Stimulated activated naive CD4-positive, alpha-beta T cell (primary cell): ENCODE results near the gene SERINC3.
"Not testable (repeated sequence)": the region's sequence is repeated elsewhere in the genome, so short reads cannot be mapped to it uniquely, and the experiment has no call there.

ENCODE experiments used
- DNase-seq, 6 experiments: peaks; one replicate each; lab custom pipeline; 2025; lab: John Stamatoyannopoulos, UW

The SERINC3 gene

GRCh38 chr20:44491635-44492395, 30.1 kb downstream of the SERINC3 start:
- DNase-seq, result no peak

GRCh38 chr20:44489931-44490330, 31.9 kb downstream of the SERINC3 start:
- no peak for DNase-seq

GRCh38 chr20:44489223-44489622, 32.6 kb downstream of the SERINC3 start:
- no peak for DNase-seq

- DNase-seq, result no peak
Measured at GRCh38 chr20:44488551-44488950, 33.3 kb downstream of the SERINC3 start.

GRCh38 chr20:44485830-44486198, 36.1 kb downstream of the SERINC3 start:
- no peak for DNase-seq

- no peak for DNase-seq
Measured at GRCh38 chr20:44485078-44485829, 36.6 kb downstream of the SERINC3 start.

GRCh38 chr20:44483112-44483511, 38.8 kb downstream of the SERINC3 start:
- DNase-seq, result no peak

- no peak for DNase-seq
Measured at GRCh38 chr20:44481719-44482416, 40.0 kb downstream of the SERINC3 start.

GRCh38 chr20:44480097-44480496, 41.8 kb downstream of the SERINC3 start:
- no peak for DNase-seq

GRCh38 chr20:44479643-44480042, 42.2 kb downstream of the SERINC3 start:
- no peak for DNase-seq

- DNase-seq, result no peak
Measured at GRCh38 chr20:44478206-44478605, 43.7 kb downstream of the SERINC3 start.

GRCh38 chr20:44477151-44477550, 44.7 kb downstream of the SERINC3 start:
- DNase-seq, result no peak

GRCh38 chr20:44475694-44476560, 45.9 kb downstream of the SERINC3 start, which contains the start of gene TTPAL:
TSS of gene TTPAL (plus strand) at chr20:44475874. CDS start at chr20:44480000, 4,126 bp downstream.
- DNase-seq, result peak; percentile 75 to 89 (median 82)

GRCh38 chr20:44475372-44475693, 46.5 kb downstream of the SERINC3 start:
- DNase-seq, result no peak

- not testable (repeated sequence) for DNase-seq
Measured at GRCh38 chr20:44472283-44472682, 49.6 kb downstream of the SERINC3 start.

- DNase-seq, result no peak
Measured at GRCh38 chr20:44471481-44471882, 50.4 kb downstream of the SERINC3 start.

GRCh38 chr20:44470327-44470726, 51.5 kb downstream of the SERINC3 start:
- no peak for DNase-seq

- DNase-seq, result no peak
Measured at GRCh38 chr20:44468044-44468782, 53.7 kb downstream of the SERINC3 start.

- DNase-seq, result no peak
Measured at GRCh38 chr20:44467289-44467883, 54.5 kb downstream of the SERINC3 start.

GRCh38 chr20:44465001-44465560, 56.8 kb downstream of the SERINC3 start:
- no peak for DNase-seq
